Medulla oblongata (tissue), 1 donor: ENCODE results near the gene NFILZ.

Experiments used
- DNase-seq: peaks from one replicate; pipeline ENCODE4 v3.0.0-alpha.2; 2015; ENCODE audit errors: extremely low spot score

Gene NFILZ

GRCh38 chr19:8629996-8630683, at the start of gene NFILZ:
TSS of gene NFILZ (plus strand) at chr19:8630633. CDS start at chr19:8676766, 46,133 bp downstream.
- no peak for DNase-seq

- peak; percentile 79 for DNase-seq
These were observed 49.6 kb upstream of the NFILZ start for GRCh38 chr19:8580710-8581281.

GRCh38 chr19:8584965-8585893, 45.2 kb upstream of the NFILZ start:
- no peak for DNase-seq

- no peak for DNase-seq
These were observed 44.3 kb upstream of the NFILZ start for GRCh38 chr19:8585894-8586750.

GRCh38 chr19:8589177-8589714, 41.2 kb upstream of the NFILZ start:
- DNase-seq = no peak

- peak; percentile 94 for DNase-seq
These were observed 38.0 kb upstream of the NFILZ start for GRCh38 chr19:8592231-8593009.

GRCh38 chr19:8593931-8594330, 36.5 kb upstream of the NFILZ start:
- no peak for DNase-seq

- DNase-seq = no peak
These were observed 34.8 kb upstream of the NFILZ start for GRCh38 chr19:8595651-8596050.

- no peak for DNase-seq
These were observed 34.3 kb upstream of the NFILZ start for GRCh38 chr19:8596168-8596567.

- no peak for DNase-seq
These were observed 30.4 kb upstream of the NFILZ start for GRCh38 chr19:8600064-8600463.

GRCh38 chr19:8600816-8601215, 29.6 kb upstream of the NFILZ start:
- DNase-seq = no peak

GRCh38 chr19:8601796-8602195, 28.6 kb upstream of the NFILZ start:
- no peak for DNase-seq

- DNase-seq = no peak
These were observed 24.9 kb upstream of the NFILZ start for GRCh38 chr19:8605514-8605913.

GRCh38 chr19:8607386-8607785, 23.0 kb upstream of the NFILZ start:
- no peak for DNase-seq

- DNase-seq = no peak
These were observed 21.5 kb upstream of the NFILZ start for GRCh38 chr19:8608941-8609278.

GRCh38 chr19:8609279-8610040, 21.0 kb upstream of the NFILZ start:
- DNase-seq = peak; percentile 32

GRCh38 chr19:8610041-8610935, 20.1 kb upstream of the NFILZ start, which contains the start of gene ADAMTS10:
TSS of gene ADAMTS10 (minus strand) at chr19:8610715. CDS start at chr19:8605710, 5,005 bp downstream.
- DNase-seq = peak; percentile 17

- no peak for DNase-seq
These were observed 19.5 kb upstream of the NFILZ start for GRCh38 chr19:8610936-8611300.

- DNase-seq = no peak
These were observed 19.0 kb upstream of the NFILZ start for GRCh38 chr19:8611391-8611876.
